T-helper 1 cell (primary cell): ENCODE data around the gene FCER2.
A peak's percentile ranks its signal among the peaks of the same experiment; 100 is the strongest.

Source experiments
- DNase-seq, 5 donors: peaks; one replicate each; pipeline ENCODE4 v3.0.0-alpha.2; 2012 to 2020

Gene FCER2

GRCh38 chr19:7699417-7700401 lies 2.2 kb downstream of the FCER2 start:
- DNase-seq, result peak in 1 of 5 donors; percentile 35

DNA sequence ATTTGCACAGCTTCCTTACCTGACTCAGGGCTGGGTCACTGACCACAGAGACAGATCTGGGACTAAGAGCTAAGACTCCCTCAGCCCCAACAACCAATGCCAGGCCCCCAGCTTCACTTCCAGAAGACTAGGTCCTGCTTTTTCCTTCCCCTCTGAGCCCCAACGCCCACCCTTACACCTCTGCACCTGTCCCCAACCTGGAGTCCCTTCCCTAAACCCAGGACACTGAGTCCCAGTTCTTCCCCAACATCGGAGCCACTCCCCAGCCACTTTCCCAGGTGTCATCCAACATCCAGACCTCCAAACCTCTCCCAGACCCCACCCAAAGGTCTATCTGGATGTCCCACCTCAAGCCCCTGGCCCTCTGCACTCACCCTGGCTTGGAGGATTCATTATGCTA lies 2.9 kb downstream of the FCER2 start:
- no peak for DNase-seq

DNA sequence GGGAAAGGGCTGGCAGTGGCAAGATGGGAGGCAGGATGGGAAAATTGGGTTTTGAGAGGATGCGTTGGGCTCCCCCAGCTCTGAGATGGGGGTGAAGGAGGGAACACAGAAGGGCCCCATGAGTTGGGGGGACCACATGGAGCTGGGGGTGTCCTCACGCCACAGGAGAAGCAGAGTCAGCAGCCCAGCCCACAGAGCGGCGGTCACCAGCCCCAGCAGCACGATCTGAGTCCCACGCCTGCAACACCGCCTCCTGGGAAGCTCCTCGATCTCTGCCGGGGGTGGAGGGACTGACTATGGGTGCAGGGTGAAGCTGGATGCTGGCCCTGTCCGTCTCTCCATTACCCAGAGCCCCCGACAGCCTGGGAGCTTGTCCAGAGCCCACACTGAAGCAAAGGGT lies 3.3 kb downstream of the FCER2 start:
- no peak for DNase-seq

DNA sequence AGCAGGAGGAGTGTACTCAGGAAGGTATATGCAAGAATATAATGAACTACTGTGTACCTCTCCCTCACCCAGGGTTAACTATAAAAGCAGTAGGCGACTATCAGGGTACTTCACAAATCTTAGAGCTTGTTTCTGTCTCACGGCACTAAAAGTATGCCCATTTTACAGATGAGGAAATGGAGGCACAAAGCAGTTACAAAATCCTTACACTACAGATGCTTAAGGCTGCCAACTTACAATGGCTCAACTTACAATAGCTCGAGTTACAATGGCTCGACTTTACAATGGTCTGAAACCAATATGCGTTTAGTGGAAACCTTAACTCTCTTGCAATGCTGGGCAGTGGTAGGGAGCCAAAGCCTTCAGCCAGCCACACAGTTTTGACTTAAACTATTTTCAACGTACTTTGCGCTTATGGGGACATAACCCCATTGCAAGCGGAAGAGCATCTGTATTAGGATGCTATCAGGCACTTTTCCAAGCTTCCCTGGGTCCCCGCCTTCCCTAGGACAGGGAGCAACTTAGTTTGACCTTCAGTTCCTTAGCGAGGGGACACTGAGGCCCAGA lies 4.1 kb downstream of the FCER2 start:
- no peak for DNase-seq

DNA sequence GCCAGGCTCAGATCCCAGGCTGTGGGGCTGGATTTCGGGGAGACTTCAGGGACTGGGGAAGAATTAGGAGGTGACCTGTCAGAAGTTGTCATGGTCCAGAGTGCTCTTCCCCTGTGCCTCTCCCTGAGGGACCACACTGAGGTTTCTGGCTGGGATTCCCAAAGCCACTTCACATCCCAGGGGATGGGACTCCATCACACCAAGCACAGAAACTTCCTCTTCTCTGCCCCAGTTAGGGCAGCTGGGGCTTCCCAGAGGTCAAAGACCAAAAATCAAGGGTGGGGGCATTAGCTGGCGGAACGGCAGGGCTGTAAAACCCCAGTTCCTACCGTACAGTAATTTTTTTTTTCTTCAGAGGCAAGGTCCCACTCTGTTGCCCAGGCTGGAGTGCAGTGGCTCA lies 7.4 kb downstream of the FCER2 start:
- no peak for DNase-seq

DNA sequence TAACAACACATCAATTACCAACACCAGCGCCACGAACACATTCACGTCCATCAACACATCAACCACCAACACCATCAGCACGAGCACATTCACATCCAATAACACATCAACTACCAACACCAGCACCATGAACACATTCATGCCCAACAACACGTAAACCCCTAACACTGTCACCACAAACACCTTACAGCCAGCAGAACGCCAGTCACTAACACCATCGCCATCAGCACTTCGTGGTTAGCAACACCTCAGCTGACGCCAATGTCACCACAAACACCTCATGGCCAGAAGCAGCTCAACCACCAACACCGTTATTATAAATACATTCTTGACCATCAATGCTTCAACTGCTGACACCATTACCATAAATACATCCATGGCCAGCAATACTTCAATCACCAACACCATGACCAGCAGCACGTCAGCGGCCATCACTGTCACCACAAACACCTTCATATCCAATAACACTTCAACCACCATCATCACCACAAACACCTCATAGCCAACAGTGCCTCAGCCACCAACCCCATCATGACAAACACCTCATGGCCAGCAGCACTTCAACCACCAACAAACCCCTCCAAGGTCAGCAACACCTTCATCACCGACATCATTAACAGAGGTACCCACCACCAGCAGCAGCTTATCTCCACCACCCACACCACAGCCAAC lies 9.4 kb downstream of the FCER2 start:
- DNase-seq, result peak in 1 of 5 donors; percentile 27

DNA sequence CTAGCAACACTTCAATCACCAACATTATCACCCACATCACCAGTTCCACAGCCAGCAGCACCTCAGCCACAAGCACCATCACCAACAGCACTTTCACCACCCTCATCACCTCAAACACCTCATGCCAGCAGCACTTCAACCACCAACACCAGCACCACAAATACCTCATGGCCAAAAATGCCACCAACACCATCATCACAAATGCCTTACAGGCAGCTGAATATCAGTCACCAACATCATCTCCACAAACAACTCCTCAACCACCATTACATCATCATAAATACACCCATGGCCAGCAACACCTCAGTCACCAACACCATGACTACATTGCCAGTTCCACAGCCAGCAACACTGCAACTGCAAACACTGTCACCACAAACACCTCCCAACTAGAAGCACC lies 10.4 kb downstream of the FCER2 start:
- DNase-seq, result peak in 1 of 5 donors; percentile 34

DNA sequence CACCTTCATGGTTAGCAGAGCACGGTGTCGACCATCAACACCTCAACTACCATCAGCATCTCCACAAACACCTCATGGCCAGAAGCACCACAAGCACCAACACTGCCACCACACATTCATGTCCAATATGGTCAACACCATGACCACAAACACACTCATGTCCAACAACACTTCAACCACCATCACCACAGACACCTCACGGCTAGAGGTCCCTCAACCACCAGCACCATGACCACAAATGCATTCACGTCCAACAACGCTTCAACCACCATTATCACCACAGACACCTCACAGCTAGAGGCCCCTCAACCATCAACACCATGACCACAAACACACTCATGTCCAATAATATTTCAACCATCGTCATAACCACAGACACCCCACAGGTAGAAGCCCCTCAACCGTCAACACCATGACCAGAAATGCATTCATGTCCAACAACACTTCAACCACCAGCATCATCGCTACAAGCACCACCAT lies 11.1 kb downstream of the FCER2 start:
- no peak for DNase-seq

DNA sequence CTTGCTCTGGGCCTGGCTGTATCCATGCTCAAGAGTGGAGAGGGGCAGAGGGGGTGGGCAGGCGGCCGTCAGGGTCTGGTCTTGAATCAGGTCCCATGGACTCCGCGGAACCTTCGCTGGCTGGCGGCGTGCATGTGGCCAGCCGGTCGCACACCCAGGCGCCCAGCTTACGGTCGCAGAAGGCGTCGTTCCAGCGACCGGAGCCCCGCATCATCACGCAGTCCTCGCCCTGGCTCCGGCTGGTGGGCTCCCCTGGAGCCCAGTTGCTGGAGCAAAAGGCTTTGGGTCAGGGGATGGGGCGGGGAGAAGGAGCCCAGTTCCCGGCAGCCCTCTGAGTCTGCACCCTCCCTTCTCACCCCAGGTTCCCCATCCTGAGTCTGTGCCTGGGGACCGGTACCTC lies 12.8 kb downstream of the FCER2 start:
- DNase-seq, result no peak

- DNase-seq, result no peak
Measured at GRCh38 chr19:7687177-7687576, 14.8 kb downstream of the FCER2 start.

DNA sequence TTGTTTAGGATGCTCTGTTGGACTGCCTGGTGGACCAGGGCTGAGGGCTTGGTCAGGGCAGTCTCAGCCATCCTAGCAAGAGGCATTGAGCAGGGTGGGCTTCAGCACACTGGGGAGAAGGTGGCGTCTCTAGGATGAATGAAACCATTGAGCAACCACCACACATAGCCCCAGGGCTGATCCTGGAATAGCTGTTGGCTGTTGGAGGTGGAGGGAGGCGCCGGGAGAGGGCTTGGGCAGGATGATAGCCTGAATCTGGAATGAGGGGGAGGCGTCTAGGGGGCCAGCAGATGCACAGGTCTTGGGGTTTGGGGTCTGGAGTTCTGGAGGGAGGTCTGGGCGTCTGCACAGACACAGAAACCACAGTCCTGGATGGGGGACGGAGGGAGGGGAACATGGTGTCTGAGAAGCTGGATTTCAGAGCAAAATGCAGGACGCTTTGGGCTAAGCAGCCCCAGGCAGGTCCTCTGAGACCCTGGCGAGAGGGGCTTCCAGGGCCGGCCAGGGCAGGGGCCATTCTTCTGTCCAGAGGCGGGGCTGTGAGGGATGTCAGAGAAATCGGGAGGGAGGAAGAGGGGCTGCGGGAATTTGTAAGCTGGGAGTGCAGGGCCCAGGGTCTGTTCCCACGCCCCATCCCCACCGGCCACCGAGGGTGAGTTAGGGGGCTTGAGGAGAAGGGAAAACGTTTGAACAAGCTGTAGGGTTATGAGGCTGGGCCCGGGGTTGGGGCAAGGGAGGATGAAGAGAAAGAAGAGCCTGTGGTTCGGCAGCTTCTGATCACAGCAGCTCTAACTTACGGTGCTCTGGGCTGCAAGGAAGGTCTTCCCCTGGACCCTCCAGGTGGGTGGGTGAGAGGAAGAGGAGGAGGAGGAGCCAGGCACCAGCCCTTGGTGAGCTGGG lies 16.1 kb downstream of the FCER2 start:
- DNase-seq, result no peak

- no peak for DNase-seq
Measured at GRCh38 chr19:7682175-7682855, 19.6 kb downstream of the FCER2 start.

DNA sequence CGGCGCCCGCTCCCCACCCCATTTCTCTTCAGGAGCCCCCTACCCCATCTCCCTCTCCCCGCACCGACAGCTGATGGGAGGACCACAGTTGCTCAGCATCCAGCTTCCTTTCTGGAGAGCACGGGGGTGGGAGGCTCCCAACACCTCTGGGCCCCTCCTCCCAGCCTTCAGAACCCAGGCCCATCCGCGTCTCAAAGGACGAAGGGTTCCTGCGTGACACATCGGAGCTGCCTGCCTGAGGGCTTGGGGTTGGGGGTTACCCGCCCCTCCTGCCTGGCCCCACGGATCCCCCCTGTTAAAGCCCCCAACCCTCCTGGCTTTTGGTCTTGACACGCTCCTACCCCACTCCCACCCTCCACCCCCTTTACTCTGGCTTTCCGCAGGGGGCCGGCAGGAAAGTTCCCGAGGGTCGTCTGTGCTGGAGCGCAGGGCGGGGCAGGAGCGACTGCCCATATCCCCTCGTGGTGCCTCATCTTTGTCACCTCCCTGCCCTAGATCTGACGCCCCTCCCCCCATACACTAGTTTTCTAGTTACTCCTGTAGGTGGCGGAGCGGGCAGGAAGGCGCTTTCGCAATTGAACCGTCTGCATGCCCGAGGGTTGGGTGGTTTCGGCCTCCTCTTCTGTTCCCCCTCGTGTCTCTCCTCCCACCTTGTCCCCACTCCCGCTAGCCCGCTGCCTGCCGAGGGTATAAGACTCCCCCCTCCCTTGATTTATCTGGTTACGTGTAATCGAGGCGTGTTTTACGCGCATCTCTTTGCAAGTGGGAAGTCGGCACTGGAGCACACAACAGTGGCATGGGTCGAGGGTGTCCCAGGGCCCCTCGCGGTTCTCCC lies 20.4 kb downstream of the FCER2 start:
- peak; percentile 60 to 86 (median 79) for DNase-seq

- DNase-seq, result peak; percentile 74 to 89 (median 78)
Measured at GRCh38 chr19:7680606-7681339, 21.2 kb downstream of the FCER2 start, which contains the start of gene TRAPPC5. TRAPPC5 (plus strand) TSS chr19:7680833; CDS start chr19:7682254, 1,421 bp downstream.

DNA sequence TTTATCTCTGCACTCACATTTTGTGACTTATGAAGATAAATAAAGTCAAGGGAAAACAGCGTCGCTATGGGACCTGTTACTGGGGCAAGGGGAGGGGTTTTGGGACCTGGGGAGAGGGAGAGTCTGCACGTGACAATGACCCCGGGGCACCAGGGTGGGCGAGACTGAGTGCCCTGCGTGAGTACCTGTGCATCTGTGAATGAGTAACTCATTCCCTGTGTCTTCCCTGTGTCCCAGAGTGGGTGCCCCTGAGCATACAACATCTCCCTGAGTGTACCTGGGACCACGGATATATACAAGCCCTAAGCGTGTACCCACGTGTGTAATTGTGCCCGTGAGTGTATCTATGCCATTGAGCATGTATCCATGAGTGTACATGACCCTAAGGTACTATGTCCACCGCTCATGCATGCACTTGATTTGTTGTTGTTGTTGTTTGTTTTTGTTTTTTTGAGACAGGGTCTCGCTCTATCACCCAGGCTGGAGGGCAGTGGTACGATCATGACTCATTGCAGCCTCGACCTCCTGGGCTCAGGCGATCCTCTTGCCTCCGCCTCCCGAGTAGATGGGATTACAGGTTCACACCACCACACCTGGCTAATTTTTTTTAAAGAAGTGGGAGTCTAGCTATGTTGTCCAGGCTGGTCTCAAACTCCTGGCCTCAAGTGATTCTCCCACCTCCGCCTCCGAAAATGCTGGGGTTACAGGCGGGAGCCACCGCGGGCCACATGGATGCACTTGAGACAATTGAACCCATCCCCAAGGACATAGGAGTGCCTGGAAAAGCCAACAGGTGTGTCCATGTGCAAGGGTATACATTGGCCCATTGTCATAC lies 21.9 kb downstream of the FCER2 start:
- DNase-seq, result no peak

DNA sequence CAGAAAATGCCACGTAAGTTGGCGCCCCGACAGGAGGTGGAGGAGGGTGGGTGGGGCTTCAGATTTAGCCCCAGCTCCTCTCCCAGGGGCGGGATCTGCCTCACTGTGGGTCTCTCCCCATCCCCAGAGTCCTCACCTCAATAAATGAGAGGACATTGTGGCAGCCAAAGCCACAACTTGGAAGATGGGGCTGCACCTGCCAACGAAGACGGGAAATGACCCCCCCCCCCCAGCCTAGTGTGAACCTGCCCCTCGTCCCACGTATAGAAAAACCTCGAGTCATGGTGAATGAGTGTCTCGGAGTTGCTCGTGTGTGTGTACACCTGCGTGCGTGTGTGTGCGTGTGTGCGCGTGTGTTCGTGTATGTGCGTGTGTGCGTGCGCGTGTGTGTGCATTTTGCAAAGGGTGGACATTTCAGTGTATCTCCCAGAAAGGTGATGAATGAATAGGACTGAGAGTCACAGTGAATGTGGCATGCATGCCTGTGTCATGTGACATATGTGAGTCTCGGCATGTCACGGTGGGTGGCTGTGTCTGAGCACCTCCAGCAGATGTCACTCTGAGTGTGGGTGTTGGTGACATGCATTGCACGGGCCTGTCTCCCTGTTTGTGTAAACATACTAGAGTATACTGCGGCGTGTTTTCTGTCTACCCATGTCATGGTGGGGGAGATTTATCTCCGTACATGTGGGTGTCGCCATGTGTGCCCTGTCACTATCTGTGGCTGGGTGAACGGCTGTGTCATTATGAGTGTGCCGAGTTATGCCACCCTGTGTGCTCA lies 22.8 kb downstream of the FCER2 start:
- peak; percentile 36 to 72 (median 63) for DNase-seq

GRCh38 chr19:7677669-7678311 lies 24.1 kb downstream of the FCER2 start:
- DNase-seq, result no peak

- no peak for DNase-seq
Measured at GRCh38 chr19:7676854-7677253, 25.1 kb downstream of the FCER2 start, which contains the start of gene MCEMP1. MCEMP1 (plus strand) TSS chr19:7677090; CDS start chr19:7677121, 31 bp downstream.
